Stomach (tissue), 9 donors: ENCODE results near the gene PCDHGC5. TPM values are rescaled to one million over a fixed set of nuclear protein-coding genes. Genes with fewer than 3 reads are reported as not detected.

ENCODE experiments used
- DNase-seq, 2 donors: peaks; one replicate each; pipeline versions ENCODE4 v3.0.0 to v3.0.0-alpha.2; 2013 to 2019
- H3K27ac ChIP-seq, 5 donors: fragments of 200-600 bp in 4 of 5; sonication (generic) in 4 of 5; one replicate each; pipeline ENCODE4 v1.5.1; 2013 to 2019; ENCODE audit warnings: mild to moderate bottlenecking in 1 of 5, moderate library complexity in 1 of 5
- H3K27me3 ChIP-seq, 3 donors: fragments of 200-600 bp; sonication (generic); one replicate each; pipeline ENCODE4 v1.5.1; 2017 to 2019; ENCODE audit warnings: mixed run types in 1 of 3
- H3K36me3 ChIP-seq, 4 donors: fragments of 200-600 bp; sonication (generic); 1 replicate in 3 of 4; 2 replicates in 1 of 4; pipeline ENCODE4 v1.5.1; 2016 to 2019
- H3K4me1 ChIP-seq, 4 donors: fragments of 200-600 bp; sonication (generic); one replicate each; pipeline ENCODE4 v1.5.1; 2016 to 2019
- H3K4me3 ChIP-seq, 4 donors: fragments of 200-600 bp; sonication (generic) in 3 of 4; one replicate each; pipeline ENCODE4 v1.5.1; 2016 to 2019; ENCODE audit warnings: mild to moderate bottlenecking in 1 of 4
- H3K9me3 ChIP-seq, 4 donors: fragments of 200-600 bp; sonication (generic); one replicate each; pipeline ENCODE4 v1.5.1; 2016 to 2019
- EP300 ChIP-seq: sonication (generic); formaldehyde crosslinking; IDR thresholded peaks from one replicate; pipeline ENCODE4 v1.6.1; 2017; ENCODE audit warnings: antibody characterized with exemption
- POLR2A ChIP-seq, 4 donors: fragments of 450-650 bp; IDR thresholded peaks; one replicate each; pipeline ENCODE4 v1.6.1; 2016; ENCODE audit warnings: antibody characterized with exemption in 4 of 4, control low read depth in 2 of 4, mild to moderate bottlenecking in 1 of 4, moderate library complexity in 1 of 4
- POLR2AphosphoS5 ChIP-seq, 3 donors: sonication (generic); formaldehyde crosslinking; IDR thresholded peaks; one replicate each; pipeline ENCODE4 v1.6.1; 2016; ENCODE audit warnings: antibody characterized with exemption in 3 of 3
- WGBS, 5 donors: extraction: QIAGEN DNeasy Blood & Tissue Kit in 3 of 5; methylation state at CpG; one replicate each; pipeline versions ENCODE4 v1.1.5 to v1.1.7; 2013 to 2018; 5-methylcytosine and 5-hydroxymethylcytosine counted together
- intact Hi-C: fragments of 100-400 bp; cut with DNase I; formaldehyde crosslinking; loops from one replicate; pipeline ENCODE4 v1.15.1; 2023; ENCODE audit warnings: low total_unique reads
- polyA plus RNA-seq, 3 donors: library from polyadenylated mRNA; stranded (reverse); fragments of 200-250 nt; gene quantifications; one replicate each; pipeline ENCODE4 v1.2.3, GENCODE V29; 2013
- total RNA-seq, 5 donors: library from RNA; depleted of rRNA; stranded (reverse); fragments of >200 nt; gene quantifications; one replicate each; pipeline versions ENCODE4 v1.1.0 to v1.2.3, GENCODE V29; 2014 to 2016
- TF ChIP-seq, protein P1 (sequence below), 7 experiments: fragments of 450-650 bp in 4 of 7; fragments of 200-600 bp in 3 of 7; sonication (generic) in 3 of 7; IDR thresholded peaks; one replicate each; pipeline ENCODE4 v1.5.1; 2016 to 2019; ENCODE audit warnings: antibody characterized with exemption in 7 of 7, control low read depth in 2 of 7, mild to moderate bottlenecking in 1 of 7
- donor health status: healthy with polysubstance abuse.
- donor health status: Bipolar disorder and iron deficiency.
- donor health status: healthy.

PCDHGC5 gene
- total and polyA plus RNA-seq, 8 donors = 0.08 to 3.5 (median 2.0) TPM; not detected in 3

DNA sequence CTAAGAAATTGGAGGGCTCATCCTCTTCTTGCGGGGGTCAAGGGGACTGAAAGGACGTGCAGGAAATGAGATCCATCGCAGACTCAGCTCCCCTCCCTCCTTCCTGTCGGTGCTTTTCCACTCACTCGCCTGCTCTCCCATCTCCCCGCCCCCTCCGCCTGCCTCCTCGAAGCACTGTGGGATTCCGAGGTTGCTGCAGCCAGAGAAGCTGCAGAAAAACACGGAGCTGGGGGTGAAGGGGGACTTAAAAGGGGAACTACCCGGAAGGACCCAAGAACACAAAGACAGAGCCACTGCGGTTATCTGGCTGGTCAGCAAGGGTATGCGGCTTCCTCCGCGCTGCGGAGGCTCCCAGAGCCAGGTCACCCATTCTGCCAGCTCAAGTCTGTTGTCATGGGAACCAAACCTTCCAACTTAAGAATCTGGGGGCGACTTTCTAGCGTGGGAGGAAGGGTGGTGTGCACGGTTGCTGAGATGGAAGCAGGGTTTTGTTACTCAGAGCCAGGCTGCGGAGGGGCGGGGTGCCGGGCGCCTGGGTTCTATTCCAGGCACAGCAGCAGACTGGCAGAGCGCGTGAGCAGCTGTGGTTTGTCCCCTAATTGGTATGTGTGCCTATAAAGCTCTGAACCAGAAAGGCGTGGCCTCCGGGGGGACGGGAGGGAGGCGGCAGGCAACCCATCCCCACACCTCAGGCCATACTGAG lies 24.9 kb downstream of the PCDHGC5 start:
- Histone ChIP-seq H3K27me3 (no peaks in the 10 kb centered on the region), H3K36me3 (peaks cover 27 to 71% (median 53%) of the 10 kb centered on the region in 4 donors), H3K4me3 (peak overlapping the region; percentile 53 to 57 (median 54)), H3K9me3 (no peaks in the 10 kb centered on the region), H3K27ac (peak overlapping the region; percentile 28 to 92 (median 86)), H3K4me1 (peaks cover 36 to 75% (median 59%) of the 10 kb centered on the region in 4 donors)
- 20 to 34% (median 23%) methylated on average over 28 to 29 of the region's 29 CpGs for WGBS, 5 donors
- intact Hi-C loops = no loop called here
- TF ChIP-seq, protein P1, sequence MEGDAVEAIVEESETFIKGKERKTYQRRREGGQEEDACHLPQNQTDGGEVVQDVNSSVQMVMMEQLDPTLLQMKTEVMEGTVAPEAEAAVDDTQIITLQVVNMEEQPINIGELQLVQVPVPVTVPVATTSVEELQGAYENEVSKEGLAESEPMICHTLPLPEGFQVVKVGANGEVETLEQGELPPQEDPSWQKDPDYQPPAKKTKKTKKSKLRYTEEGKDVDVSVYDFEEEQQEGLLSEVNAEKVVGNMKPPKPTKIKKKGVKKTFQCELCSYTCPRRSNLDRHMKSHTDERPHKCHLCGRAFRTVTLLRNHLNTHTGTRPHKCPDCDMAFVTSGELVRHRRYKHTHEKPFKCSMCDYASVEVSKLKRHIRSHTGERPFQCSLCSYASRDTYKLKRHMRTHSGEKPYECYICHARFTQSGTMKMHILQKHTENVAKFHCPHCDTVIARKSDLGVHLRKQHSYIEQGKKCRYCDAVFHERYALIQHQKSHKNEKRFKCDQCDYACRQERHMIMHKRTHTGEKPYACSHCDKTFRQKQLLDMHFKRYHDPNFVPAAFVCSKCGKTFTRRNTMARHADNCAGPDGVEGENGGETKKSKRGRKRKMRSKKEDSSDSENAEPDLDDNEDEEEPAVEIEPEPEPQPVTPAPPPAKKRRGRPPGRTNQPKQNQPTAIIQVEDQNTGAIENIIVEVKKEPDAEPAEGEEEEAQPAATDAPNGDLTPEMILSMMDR (IDR thresholded peaks at IDR 0.05) = no peak
- TF ChIP-seq EP300 (no peak), POLR2AphosphoS5 (IDR thresholded peaks at IDR 0.05) (peak in 1 of 3 donors; percentile 11), POLR2A (IDR thresholded peaks at IDR 0.05) (no peak)
- DNase-seq = peak in 1 of 2 donors; percentile 93

DNA sequence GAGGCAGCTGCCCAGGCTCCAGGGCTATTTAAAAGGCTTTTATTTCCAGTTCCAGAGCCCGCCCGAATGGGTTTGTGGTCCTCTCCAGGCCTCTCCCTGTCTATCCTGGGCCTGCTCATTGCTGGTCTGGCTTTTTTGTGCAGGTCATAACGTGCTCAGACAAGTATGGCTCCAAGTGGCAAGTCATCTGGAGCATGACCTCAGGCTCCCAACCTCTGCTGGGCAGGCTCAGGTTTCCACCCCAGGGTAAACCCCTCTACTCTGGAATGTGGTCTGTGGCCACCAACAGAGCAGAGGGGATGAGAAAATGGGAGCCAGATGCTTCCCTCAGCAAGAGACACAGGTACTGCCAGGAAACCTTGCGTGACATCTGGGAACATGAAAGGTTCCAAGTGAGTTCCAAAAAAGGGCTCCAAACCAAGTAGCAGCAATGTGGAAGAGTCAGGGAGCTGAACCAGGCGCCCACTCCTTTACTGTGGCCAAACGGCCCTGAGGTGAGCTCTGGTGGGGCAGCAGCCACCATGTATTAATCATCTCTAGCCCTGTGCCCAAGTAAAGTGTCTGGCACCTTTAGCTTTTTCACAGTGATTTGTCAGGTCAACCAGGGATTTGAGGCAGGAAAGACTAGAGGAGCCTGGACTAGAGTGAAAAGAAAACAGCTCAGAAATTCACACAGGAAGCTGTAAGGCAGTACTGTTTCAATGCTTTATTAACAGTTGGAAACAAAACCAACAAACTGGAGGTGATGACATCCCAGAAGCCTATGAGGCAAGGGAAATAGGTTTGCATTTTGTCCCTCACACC lies 25.7 kb downstream of the PCDHGC5 start:
- Histone ChIP-seq H3K4me3 (peak overlapping the region in 3 of 4 donors; percentile 53 to 57 (median 56)), H3K27me3 (no peaks in the 10 kb centered on the region), H3K36me3 (peaks cover 27 to 78% (median 61%) of the 10 kb centered on the region in 4 donors), H3K27ac (peak overlapping the region; percentile 6 to 92 (median 86)), H3K4me1 (peaks cover 35 to 74% (median 54%) of the 10 kb centered on the region in 4 donors), H3K9me3 (no peaks in the 10 kb centered on the region)
- TF ChIP-seq EP300 = no peak
- no peak for TF ChIP-seq POLR2A (IDR thresholded peaks at IDR 0.05)
- no peak for TF ChIP-seq POLR2AphosphoS5 (IDR thresholded peaks at IDR 0.05)
- TF ChIP-seq, protein P1 (IDR thresholded peaks at IDR 0.05) = no peak
- 60 to 75% (median 67%) methylated on average over 4 to 6 of the region's 6 CpGs for WGBS, 5 donors
- intact Hi-C loops = no loop called here
- DNase-seq = no peak

DNA sequence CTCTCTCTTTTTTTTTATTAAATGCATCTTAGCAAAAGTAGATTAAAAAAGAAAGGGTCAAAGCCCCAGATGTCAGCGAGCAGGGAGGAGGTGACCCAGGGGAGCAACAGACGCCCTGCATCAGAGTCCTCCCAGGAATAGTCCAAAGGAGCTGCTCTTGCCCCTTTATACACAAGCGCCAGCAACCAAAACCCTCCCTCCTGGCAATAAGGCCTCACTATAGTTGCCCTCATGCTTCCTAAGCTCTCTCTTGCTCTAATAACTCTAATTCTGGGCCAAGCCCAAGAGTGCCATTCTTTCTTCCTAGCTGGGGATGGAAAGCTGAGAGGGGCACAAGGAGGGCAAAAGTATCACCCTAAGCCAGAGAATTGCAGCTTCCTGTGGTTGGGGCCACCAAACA lies 26.3 kb downstream of the PCDHGC5 start:
- Histone ChIP-seq H3K27me3 (no peaks in the 10 kb centered on the region), H3K4me1 (peaks cover 31 to 75% (median 52%) of the 10 kb centered on the region in 4 donors), H3K9me3 (no peaks in the 10 kb centered on the region), H3K4me3 (no peak overlapping the region), H3K27ac (peak overlapping the region in 4 of 5 donors; percentile 84 to 92 (median 88)), H3K36me3 (peaks cover 27 to 85% (median 67%) of the 10 kb centered on the region in 4 donors)
- no peak for DNase-seq
- TF ChIP-seq EP300 (no peak), POLR2A (IDR thresholded peaks at IDR 0.05) (no peak), POLR2AphosphoS5 (IDR thresholded peaks at IDR 0.05) (no peak)
- TF ChIP-seq, protein P1 (IDR thresholded peaks at IDR 0.05) = no peak
- 80 to 91% (median 88%) methylated on average over 3 of the region's 3 CpGs for WGBS, 5 donors
- intact Hi-C loops = no loop called here

DNA sequence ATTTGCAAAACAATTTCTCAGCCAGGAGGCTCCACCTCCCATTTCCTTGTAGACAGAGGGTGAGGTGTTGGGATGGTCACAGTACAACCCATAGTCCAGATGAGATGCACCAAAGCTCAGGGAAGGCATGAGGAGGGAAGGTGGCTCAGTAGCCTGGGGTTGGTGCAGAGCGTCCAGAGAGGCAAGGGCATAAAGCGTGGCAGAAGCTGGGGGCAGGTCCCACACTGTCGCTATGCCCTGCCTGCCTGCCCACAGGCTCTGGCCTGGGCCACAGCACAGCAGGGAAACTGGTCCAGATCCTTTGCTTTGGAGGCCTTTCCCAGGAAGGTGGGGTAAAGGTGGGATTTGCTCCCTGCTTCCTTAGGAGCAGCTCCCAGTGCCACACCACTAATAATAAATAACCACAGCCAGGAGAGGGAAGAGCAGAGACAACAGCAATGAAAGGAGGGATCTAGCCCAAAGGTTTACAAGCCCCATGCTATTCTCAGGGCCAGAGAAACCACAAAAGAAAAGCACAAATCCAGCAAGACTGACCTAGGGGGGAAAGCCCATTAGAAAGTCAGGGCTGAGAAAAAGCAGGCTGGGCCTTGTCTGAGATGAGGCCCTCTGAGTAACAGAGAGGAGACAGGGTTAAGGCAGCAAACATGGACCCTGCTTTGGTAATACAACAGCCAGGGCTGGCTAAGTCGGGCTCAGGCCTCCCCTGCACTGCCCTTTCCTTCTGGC lies 27.2 kb downstream of the PCDHGC5 start:
- TF ChIP-seq POLR2AphosphoS5 (IDR thresholded peaks at IDR 0.05) (no peak), EP300 (no peak), POLR2A (IDR thresholded peaks at IDR 0.05) (no peak)
- TF ChIP-seq, protein P1 (IDR thresholded peaks at IDR 0.05) = no peak
- no peak overlapping the region for H3K4me3 ChIP-seq
- H3K27me3 ChIP-seq = no peaks in the 10 kb centered on the region
- peak overlapping the region in 4 of 5 donors; percentile 84 to 92 (median 88) for H3K27ac ChIP-seq
- H3K9me3 ChIP-seq = no peaks in the 10 kb centered on the region
- 86 to 96% (median 92%) methylated on average over 4 of the region's 4 CpGs for WGBS, 5 donors
- peaks cover 31 to 85% (median 60%) of the 10 kb centered on the region in 4 donors for H3K4me1 ChIP-seq
- no peak for DNase-seq
- peaks cover 23 to 85% (median 68%) of the 10 kb centered on the region in 4 donors for H3K36me3 ChIP-seq
- intact Hi-C loops = no loop called here
